ENCODE results near the gene APC. TPM values are rescaled to one million over a fixed set of nuclear protein-coding genes. Genes with fewer than 3 reads are reported as not detected.

The APC gene
- total and polyA plus RNA-seq, 2 donors (not counting 3 experiments of a cell fraction or from before 2014, with no cell fraction given) = 11.2 to 39.6 TPM

DNA sequence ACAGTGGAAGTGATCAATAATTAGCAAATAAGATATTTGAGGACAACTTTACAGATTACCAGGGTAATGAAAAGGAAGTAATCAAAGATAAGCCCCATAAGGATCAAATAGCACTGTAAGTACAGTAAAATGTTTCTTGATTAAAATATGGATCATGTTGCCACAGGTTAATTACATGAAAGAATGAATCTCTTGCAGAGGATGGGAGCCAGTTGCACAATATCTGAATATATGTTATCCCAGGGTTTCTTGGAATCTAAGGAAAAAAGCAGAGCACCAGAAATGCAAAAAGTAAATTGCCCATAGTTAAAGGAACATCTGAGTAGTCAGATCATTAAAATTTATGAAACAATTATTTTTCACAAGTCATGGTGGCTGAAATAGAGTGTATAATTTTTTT is 109.6 kb downstream of the APC start:
- ChIA-PET POLR2A (no interaction called here), CTCF (no interaction called here)
- no peak for TF ChIP-seq GATA2 (IDR thresholded peaks at IDR 0.05; ENCODE audit: insufficient read depth, insufficient read length, low read depth, low read length)
- TF ChIP-seq, protein P1, sequence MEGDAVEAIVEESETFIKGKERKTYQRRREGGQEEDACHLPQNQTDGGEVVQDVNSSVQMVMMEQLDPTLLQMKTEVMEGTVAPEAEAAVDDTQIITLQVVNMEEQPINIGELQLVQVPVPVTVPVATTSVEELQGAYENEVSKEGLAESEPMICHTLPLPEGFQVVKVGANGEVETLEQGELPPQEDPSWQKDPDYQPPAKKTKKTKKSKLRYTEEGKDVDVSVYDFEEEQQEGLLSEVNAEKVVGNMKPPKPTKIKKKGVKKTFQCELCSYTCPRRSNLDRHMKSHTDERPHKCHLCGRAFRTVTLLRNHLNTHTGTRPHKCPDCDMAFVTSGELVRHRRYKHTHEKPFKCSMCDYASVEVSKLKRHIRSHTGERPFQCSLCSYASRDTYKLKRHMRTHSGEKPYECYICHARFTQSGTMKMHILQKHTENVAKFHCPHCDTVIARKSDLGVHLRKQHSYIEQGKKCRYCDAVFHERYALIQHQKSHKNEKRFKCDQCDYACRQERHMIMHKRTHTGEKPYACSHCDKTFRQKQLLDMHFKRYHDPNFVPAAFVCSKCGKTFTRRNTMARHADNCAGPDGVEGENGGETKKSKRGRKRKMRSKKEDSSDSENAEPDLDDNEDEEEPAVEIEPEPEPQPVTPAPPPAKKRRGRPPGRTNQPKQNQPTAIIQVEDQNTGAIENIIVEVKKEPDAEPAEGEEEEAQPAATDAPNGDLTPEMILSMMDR (IDR thresholded peaks at IDR 0.05; ENCODE audit: extremely low read depth in 1 of 2, insufficient read depth in 1 of 2, low read depth in 1 of 2, low read length in 2 of 2) = no peak
- TF ChIP-seq FOS (IDR thresholded peaks at IDR 0.05; ENCODE audit: borderline replicate concordance, insufficient read depth, low read length) = no peak
- TF ChIP-seq, protein P2, sequence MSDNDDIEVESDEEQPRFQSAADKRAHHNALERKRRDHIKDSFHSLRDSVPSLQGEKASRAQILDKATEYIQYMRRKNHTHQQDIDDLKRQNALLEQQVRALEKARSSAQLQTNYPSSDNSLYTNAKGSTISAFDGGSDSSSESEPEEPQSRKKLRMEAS (IDR thresholded peaks at IDR 0.05; ENCODE audit: insufficient read depth, insufficient read length) = no peak
- TF ChIP-seq MYC (IDR thresholded peaks at IDR 0.05; ENCODE audit: low read depth, low read length) = no peak
- H3K27ac ChIP-seq (ENCODE audit: insufficient read depth, low read depth, low read length) = no peak overlapping the region
- no peak overlapping the region for H3K4me2 ChIP-seq (ENCODE audit: insufficient read depth, low read length)
- DNase-seq (ENCODE audit: low read depth, low spot score) (no peak), FAIRE-seq (no peak)
- intact Hi-C loops (cut with micrococcal nuclease) (no loop called here), dilution Hi-C loops (cut with MboI; ENCODE audit: extremely low pct_ligation_motif_present, low sequenced_read_pairs) (no loop called here)
- no TSS peak for BruUV-seq (replicated peaks)
- H3K9me1 ChIP-seq (replicated peaks; ENCODE audit: control insufficient read depth, extremely low read depth, insufficient read depth, low read length) = no peaks in the 10 kb centered on the region
- no peaks in the 10 kb centered on the region for H3K36me3 ChIP-seq (ENCODE audit: control insufficient read depth in 2 of 2, extremely low read depth in 1 of 2, insufficient read depth in 2 of 2, low read length in 2 of 2)
- no peaks in the 10 kb centered on the region for H3K79me2 ChIP-seq (ENCODE audit: control insufficient read depth, insufficient read depth, low read length)
- no peak overlapping the region for H3K4me3 ChIP-seq (replicated peaks in 1 of 3; ENCODE audit: insufficient read depth in 1 of 3, low read depth in 1 of 3, low read length in 3 of 3)
- H2AFZ ChIP-seq (ENCODE audit: low read depth, low read length) = no peak overlapping the region
- H3K9ac ChIP-seq (replicated peaks; ENCODE audit: extremely low read depth, insufficient read depth, low read length) = no peak overlapping the region
- H3K27me3 ChIP-seq (ENCODE audit: control insufficient read depth in 2 of 2, insufficient read depth in 2 of 2, low read length in 2 of 2) = no peaks in the 10 kb centered on the region
- no peaks in the 10 kb centered on the region for H4K20me1 ChIP-seq (replicated peaks; ENCODE audit: control insufficient read depth, extremely low read depth, insufficient read depth, low read length)
- H3K4me1 ChIP-seq (ENCODE audit: control insufficient read depth, extremely low read depth, insufficient read depth, low read length) = no peaks in the 10 kb centered on the region
- no peaks in the 10 kb centered on the region for H3K9me3 ChIP-seq (replicated peaks; ENCODE audit: control insufficient read depth, insufficient read depth, low read length)

Data from endothelial cell of umbilical vein (primary cell).